Panc1 (cell line): ENCODE data around the gene TBC1D25. TPM values are rescaled to one million over a fixed set of nuclear protein-coding genes. Genes with fewer than 3 reads are reported as not detected.

ENCODE experiments used
- ATAC-seq: fragments of 200-7000 bp; cut with Tn5 transposase; 2 replicates; pipeline ENCODE4 v1.9.1; 2020; ENCODE audit warnings: mild to moderate bottlenecking, moderate library complexity
- BruUV-seq: library from RNA; stranded (reverse); fragments of 400-500 nt; replicated peaks from 2 replicates; lab custom pipeline; 2021; lab: Mats Ljungman, UMichigan
- CTCF ChIA-PET: fragments of 300-600 bp; sonication (Branson Sonifier 250); formaldehyde crosslinking; loops from one replicate; lab custom pipeline; 2022; ENCODE audit warnings: antibody characterized with exemption; lab: Charles Lee
- POLR2A ChIA-PET: fragments of 300-600 bp; sonication (Branson Sonifier 250); formaldehyde crosslinking; loops from one replicate; lab custom pipeline; 2022; ENCODE audit warnings: antibody characterized with exemption; lab: Charles Lee
- DNase-seq: peaks from one replicate; pipeline ENCODE4 v3.0.0-alpha.2; 2010; ENCODE audit warnings: low read depth, low spot score
- H3K27ac ChIP-seq: 2 replicates; pipeline ENCODE4 v1.5.1; 2011; ENCODE audit warnings: mild to moderate bottlenecking, low read length, inconsistent platforms
- H3K27me3 ChIP-seq: fragments of 200-500 bp; sonication (Bioruptor generic); 2 replicates; pipeline ENCODE4 v1.6.0; 2014; ENCODE audit warnings: low read length, inconsistent platforms; ENCODE audit not compliant: control insufficient read depth, insufficient read depth
- H3K36me3 ChIP-seq: fragments of 200-500 bp; sonication (Bioruptor generic); 2 replicates; pipeline ENCODE4 v1.5.1; 2014; ENCODE audit warnings: inconsistent platforms, mild to moderate bottlenecking, low read length, moderate library complexity; ENCODE audit not compliant: control insufficient read depth, insufficient read depth
- H3K4me1 ChIP-seq: 2 replicates; pipeline ENCODE4 v1.5.1; 2011; ENCODE audit warnings: inconsistent platforms, mild to moderate bottlenecking, low read length, moderate library complexity; ENCODE audit not compliant: control insufficient read depth, insufficient read depth
- H3K4me3 ChIP-seq, 2 experiments: 2 replicates each; pipeline ENCODE4 v1.5.1; 2011 to 2012; ENCODE audit warnings: low read depth in 2 of 2, low read length in 2 of 2, mild to moderate bottlenecking in 2 of 2, inconsistent platforms in 1 of 2, moderate library complexity in 1 of 2
- H3K9me3 ChIP-seq: fragments of 200-500 bp; sonication (Bioruptor generic); 2 replicates; pipeline ENCODE4 v1.5.1; 2014; ENCODE audit warnings: low read depth, mild to moderate bottlenecking, inconsistent platforms, low read length, moderate library complexity; ENCODE audit not compliant: control insufficient read depth, insufficient read depth
- POLR2AphosphoS5 ChIP-seq: IDR thresholded peaks from 2 replicates; pipeline ENCODE4 v1.6.1; 2012; ENCODE audit warnings: mild to moderate bottlenecking, low read depth, low read length, moderate library complexity
- SIN3A ChIP-seq: IDR thresholded peaks from 2 replicates; pipeline ENCODE4 v1.6.1; 2012; ENCODE audit warnings: low read depth, mild to moderate bottlenecking, low read length, moderate library complexity, borderline replicate concordance; ENCODE audit not compliant: insufficient read depth
- TCF7L2 ChIP-seq: IDR thresholded peaks from 2 replicates; pipeline ENCODE4 v1.6.1; 2011; ENCODE audit warnings: mild to moderate bottlenecking, low read depth, low read length, inconsistent platforms
- in situ Hi-C: cut with HindIII; loops from 2 replicates; pipeline ENCODE4 v1.10.0; 2016; ENCODE audit warnings: low sequenced_read_pairs, low pct_unique_long_range_greater_than_20kb
- intact Hi-C: fragments of 100-400 bp; cut with micrococcal nuclease; formaldehyde crosslinking; loops from one replicate; pipeline ENCODE4 v1.10.0; 2022; ENCODE audit not compliant: unreplicated experiment
- total RNA-seq: library from RNA; stranded (reverse); gene quantifications from one replicate; pipeline ENCODE4 v1.2.1, GENCODE V29; 2021; ENCODE audit not compliant: unreplicated experiment
- TF ChIP-seq, protein P1 (sequence below), 2 experiments: IDR thresholded peaks; 2 replicates each; pipeline ENCODE4 v1.6.1; 2011 to 2012; ENCODE audit warnings: low read depth in 2 of 2, control low read depth in 1 of 2, low read length in 1 of 2, mild to moderate bottlenecking in 1 of 2, moderate library complexity in 1 of 2; ENCODE audit not compliant: insufficient read depth in 1 of 2
- TF ChIP-seq, protein P2 (sequence below): fragments of 450-650 bp; IDR thresholded peaks from 2 replicates; pipeline ENCODE4 v1.5.1; 2017; ENCODE audit warnings: mild to moderate bottlenecking

The TBC1D25 gene
- total RNA-seq, 1 experiment from 2014 or later, result 29.4 TPM

DNA sequence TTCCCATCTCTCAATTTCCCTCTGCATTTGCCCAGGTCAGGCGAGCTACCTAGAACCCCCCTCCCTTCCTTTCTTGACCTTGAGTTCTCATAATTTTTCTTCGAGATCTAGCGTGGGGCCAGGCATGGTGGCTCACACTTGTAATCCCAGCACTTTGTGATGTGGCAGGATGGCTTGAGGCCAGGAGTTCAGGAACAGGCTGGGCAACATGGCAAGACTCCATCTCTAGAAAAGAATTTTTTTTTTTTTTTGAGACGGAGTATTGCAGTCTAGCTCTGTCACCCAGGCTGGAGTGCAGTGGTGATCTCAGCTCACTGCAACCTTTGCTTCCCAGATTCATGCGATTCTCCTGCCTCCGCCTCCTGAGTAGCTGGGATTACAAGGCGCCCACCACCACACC, 35.3 kb upstream of the TBC1D25 start:
- Histone ChIP-seq H3K4me1 (no peaks in the 10 kb centered on the region), H3K36me3 (no peaks in the 10 kb centered on the region), H3K27ac (no peak overlapping the region), H3K27me3 (no peaks in the 10 kb centered on the region), H3K4me3 (no peak overlapping the region), H3K9me3 (no peaks in the 10 kb centered on the region)
- intact Hi-C loops, result loop anchor here (10.0 kb wide), 1 partner anchor 419 kb away; no protein-coding TSS in a partner anchor
- TF ChIP-seq TCF7L2, result no peak
- CTCF ChIA-PET, result no interaction called here
- in situ Hi-C loops, result no loop called here
- DNase-seq, result no peak
- ATAC-seq, result no peak
- POLR2A ChIA-PET, result interaction anchor here (0.5 kb wide), 1 partner anchor 20 kb away, joined by 3 read pairs; no protein-coding TSS in a partner anchor
- BruUV-seq, result no TSS peak

GRCh38 chrX:48505481-48505880, 34.0 kb upstream of the TBC1D25 start:
- in situ Hi-C loops, result no loop called here
- H3K27me3 ChIP-seq, result no peaks in the 10 kb centered on the region
- H3K27ac ChIP-seq, result no peak overlapping the region
- TF ChIP-seq, protein P1, sequence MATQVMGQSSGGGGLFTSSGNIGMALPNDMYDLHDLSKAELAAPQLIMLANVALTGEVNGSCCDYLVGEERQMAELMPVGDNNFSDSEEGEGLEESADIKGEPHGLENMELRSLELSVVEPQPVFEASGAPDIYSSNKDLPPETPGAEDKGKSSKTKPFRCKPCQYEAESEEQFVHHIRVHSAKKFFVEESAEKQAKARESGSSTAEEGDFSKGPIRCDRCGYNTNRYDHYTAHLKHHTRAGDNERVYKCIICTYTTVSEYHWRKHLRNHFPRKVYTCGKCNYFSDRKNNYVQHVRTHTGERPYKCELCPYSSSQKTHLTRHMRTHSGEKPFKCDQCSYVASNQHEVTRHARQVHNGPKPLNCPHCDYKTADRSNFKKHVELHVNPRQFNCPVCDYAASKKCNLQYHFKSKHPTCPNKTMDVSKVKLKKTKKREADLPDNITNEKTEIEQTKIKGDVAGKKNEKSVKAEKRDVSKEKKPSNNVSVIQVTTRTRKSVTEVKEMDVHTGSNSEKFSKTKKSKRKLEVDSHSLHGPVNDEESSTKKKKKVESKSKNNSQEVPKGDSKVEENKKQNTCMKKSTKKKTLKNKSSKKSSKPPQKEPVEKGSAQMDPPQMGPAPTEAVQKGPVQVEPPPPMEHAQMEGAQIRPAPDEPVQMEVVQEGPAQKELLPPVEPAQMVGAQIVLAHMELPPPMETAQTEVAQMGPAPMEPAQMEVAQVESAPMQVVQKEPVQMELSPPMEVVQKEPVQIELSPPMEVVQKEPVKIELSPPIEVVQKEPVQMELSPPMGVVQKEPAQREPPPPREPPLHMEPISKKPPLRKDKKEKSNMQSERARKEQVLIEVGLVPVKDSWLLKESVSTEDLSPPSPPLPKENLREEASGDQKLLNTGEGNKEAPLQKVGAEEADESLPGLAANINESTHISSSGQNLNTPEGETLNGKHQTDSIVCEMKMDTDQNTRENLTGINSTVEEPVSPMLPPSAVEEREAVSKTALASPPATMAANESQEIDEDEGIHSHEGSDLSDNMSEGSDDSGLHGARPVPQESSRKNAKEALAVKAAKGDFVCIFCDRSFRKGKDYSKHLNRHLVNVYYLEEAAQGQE (IDR thresholded peaks at IDR 0.05; ENCODE audit: insufficient read depth in 1 of 2, low read depth in 2 of 2, low read length in 1 of 2), result no peak
- TF ChIP-seq SIN3A (no peak), POLR2AphosphoS5 (no peak), TCF7L2 (no peak)
- TF ChIP-seq, protein P2, sequence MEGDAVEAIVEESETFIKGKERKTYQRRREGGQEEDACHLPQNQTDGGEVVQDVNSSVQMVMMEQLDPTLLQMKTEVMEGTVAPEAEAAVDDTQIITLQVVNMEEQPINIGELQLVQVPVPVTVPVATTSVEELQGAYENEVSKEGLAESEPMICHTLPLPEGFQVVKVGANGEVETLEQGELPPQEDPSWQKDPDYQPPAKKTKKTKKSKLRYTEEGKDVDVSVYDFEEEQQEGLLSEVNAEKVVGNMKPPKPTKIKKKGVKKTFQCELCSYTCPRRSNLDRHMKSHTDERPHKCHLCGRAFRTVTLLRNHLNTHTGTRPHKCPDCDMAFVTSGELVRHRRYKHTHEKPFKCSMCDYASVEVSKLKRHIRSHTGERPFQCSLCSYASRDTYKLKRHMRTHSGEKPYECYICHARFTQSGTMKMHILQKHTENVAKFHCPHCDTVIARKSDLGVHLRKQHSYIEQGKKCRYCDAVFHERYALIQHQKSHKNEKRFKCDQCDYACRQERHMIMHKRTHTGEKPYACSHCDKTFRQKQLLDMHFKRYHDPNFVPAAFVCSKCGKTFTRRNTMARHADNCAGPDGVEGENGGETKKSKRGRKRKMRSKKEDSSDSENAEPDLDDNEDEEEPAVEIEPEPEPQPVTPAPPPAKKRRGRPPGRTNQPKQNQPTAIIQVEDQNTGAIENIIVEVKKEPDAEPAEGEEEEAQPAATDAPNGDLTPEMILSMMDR, result no peak
- ATAC-seq, result no peak
- no peak for DNase-seq
- no peaks in the 10 kb centered on the region for H3K4me1 ChIP-seq
- no peaks in the 10 kb centered on the region for H3K9me3 ChIP-seq
- no TSS peak for BruUV-seq
- CTCF ChIA-PET, result no interaction called here
- no peaks in the 10 kb centered on the region for H3K36me3 ChIP-seq
- intact Hi-C loops, result loop anchor here (10.0 kb wide), 1 partner anchor 421 kb away; no protein-coding TSS in a partner anchor
- no peak overlapping the region for H3K4me3 ChIP-seq
- POLR2A ChIA-PET, result no interaction called here

- DNase-seq, result no peak
- intact Hi-C loops (loop anchor here (10.0 kb wide), 1 partner anchor 422 kb away; no protein-coding TSS in a partner anchor), in situ Hi-C loops (no loop called here)
- Histone ChIP-seq H3K4me1 (no peaks in the 10 kb centered on the region), H3K4me3 (no peak overlapping the region), H3K36me3 (no peaks in the 10 kb centered on the region), H3K9me3 (no peaks in the 10 kb centered on the region), H3K27ac (no peak overlapping the region), H3K27me3 (no peaks in the 10 kb centered on the region)
- BruUV-seq, result no TSS peak
- ChIA-PET CTCF (no interaction called here), POLR2A (interaction anchor here (0.6 kb wide), 1 partner anchor 424 kb away, joined by 4 read pairs; no protein-coding TSS in a partner anchor)
- TF ChIP-seq POLR2AphosphoS5 (no peak), TCF7L2 (no peak), SIN3A (no peak)
- TF ChIP-seq, protein P2, result no peak
- TF ChIP-seq, protein P1 (IDR thresholded peaks at IDR 0.05; ENCODE audit: insufficient read depth in 1 of 2, low read depth in 2 of 2, low read length in 1 of 2), result no peak
- no peak for ATAC-seq
Measured at GRCh38 chrX:48507246-48507645, 32.3 kb upstream of the TBC1D25 start.
